Natural killer cell (primary cell): Measurements from ENCODE around the gene DDX54. TPM values are rescaled to one million over a fixed set of nuclear protein-coding genes. Genes with fewer than 3 reads are reported as not detected.
"Not testable (repeated sequence)": the region's sequence is repeated elsewhere in the genome, so short reads cannot be mapped to it uniquely, and the experiment has no call there.

Experiments
- ATAC-seq, 3 donors: fragments of 150-1000 bp in 2 of 3; fragments of 200-7000 bp in 1 of 3; cut with Tn5 transposase; 1 replicate in 1 of 3; 2 replicates in 2 of 3; pipeline ENCODE4 v1.10.0; 2021; ENCODE audit warnings: mild to moderate bottlenecking in 2 of 3, moderate library complexity in 2 of 3
- DNase-seq, 2 donors: peaks; one replicate each; pipeline versions ENCODE4 v3.0.0 to v3.0.0-alpha.2; 2013 to 2021; ENCODE audit warnings: mixed read lengths in 1 of 2
- H3K27ac ChIP-seq: one replicate; pipeline ENCODE4 v1.5.1; 2013; ENCODE audit warnings: mild to moderate bottlenecking, low read length
- H3K27me3 ChIP-seq: one replicate; pipeline ENCODE4 v1.6.1; 2013; ENCODE audit warnings: low read length; ENCODE audit not compliant: control insufficient read depth, insufficient read depth
- H3K36me3 ChIP-seq: one replicate; pipeline ENCODE4 v1.6.1; 2013; ENCODE audit warnings: low read length; ENCODE audit not compliant: control insufficient read depth, insufficient read depth
- H3K4me1 ChIP-seq: one replicate; pipeline ENCODE4 v1.6.1; 2013; ENCODE audit warnings: low read length; ENCODE audit not compliant: control insufficient read depth, insufficient read depth
- H3K4me3 ChIP-seq: one replicate; pipeline ENCODE4 v1.5.1; 2013; ENCODE audit warnings: low read length
- H3K9me3 ChIP-seq: one replicate; pipeline ENCODE4 v1.6.1; 2013; ENCODE audit warnings: low read length; ENCODE audit not compliant: control insufficient read depth, insufficient read depth
- H3K27ac Mint-ChIP-seq, 2 donors: one replicate each; pipeline ENCODE4 v1.8.0; 2022; ENCODE audit warnings: mild to moderate bottlenecking in 2 of 2, mixed read lengths in 2 of 2, moderate library complexity in 1 of 2
- H3K27me3 Mint-ChIP-seq, 2 donors: one replicate each; pipeline ENCODE4 v1.8.0; 2022; ENCODE audit warnings: low read depth in 2 of 2, mixed read lengths in 2 of 2
- H3K36me3 Mint-ChIP-seq: one replicate; pipeline ENCODE4 v1.8.0; 2022; ENCODE audit warnings: mixed read lengths
- H3K4me1 Mint-ChIP-seq, 2 donors: one replicate each; pipeline ENCODE4 v1.8.0; 2022; ENCODE audit warnings: mixed read lengths in 2 of 2
- H3K4me3 Mint-ChIP-seq: one replicate; pipeline ENCODE4 v1.8.0; 2022; ENCODE audit warnings: mild to moderate bottlenecking, moderate library complexity, mixed read lengths
- H3K9me3 Mint-ChIP-seq, 2 donors: one replicate each; pipeline ENCODE4 v1.8.0; 2022; ENCODE audit warnings: mixed read lengths in 2 of 2
- WGBS: methylation state at CpG from one replicate; pipeline ENCODE4 v1.1.7; 2013; ENCODE audit warnings: missing lambda C conversion rate; ENCODE audit not compliant: insufficient coverage; 5-methylcytosine and 5-hydroxymethylcytosine counted together
- intact Hi-C: fragments of 100-400 bp; cut with micrococcal nuclease; formaldehyde crosslinking; loops from one replicate; pipeline ENCODE4 v1.14.2; 2022
- total RNA-seq, 4 donors: library from RNA; stranded (reverse); fragments of 120-200 nt in 1 of 4; gene quantifications; one replicate each; pipeline versions ENCODE4 v1.2.3 to v1.2.4, GENCODE V29; 2013 to 2022
- TF ChIP-seq, protein P1 (sequence below): fragments of 200-600 bp; IDR thresholded peaks from one replicate; pipeline ENCODE4 v1.8.0; 2022; ENCODE audit warnings: antibody characterized with exemption

DDX54 gene
- total RNA-seq, 3 donors from 2014 or later (not counting 1 experiment from before 2014, with no cell fraction given), result 84.6 to 100 (median 97.1) TPM

DNA sequence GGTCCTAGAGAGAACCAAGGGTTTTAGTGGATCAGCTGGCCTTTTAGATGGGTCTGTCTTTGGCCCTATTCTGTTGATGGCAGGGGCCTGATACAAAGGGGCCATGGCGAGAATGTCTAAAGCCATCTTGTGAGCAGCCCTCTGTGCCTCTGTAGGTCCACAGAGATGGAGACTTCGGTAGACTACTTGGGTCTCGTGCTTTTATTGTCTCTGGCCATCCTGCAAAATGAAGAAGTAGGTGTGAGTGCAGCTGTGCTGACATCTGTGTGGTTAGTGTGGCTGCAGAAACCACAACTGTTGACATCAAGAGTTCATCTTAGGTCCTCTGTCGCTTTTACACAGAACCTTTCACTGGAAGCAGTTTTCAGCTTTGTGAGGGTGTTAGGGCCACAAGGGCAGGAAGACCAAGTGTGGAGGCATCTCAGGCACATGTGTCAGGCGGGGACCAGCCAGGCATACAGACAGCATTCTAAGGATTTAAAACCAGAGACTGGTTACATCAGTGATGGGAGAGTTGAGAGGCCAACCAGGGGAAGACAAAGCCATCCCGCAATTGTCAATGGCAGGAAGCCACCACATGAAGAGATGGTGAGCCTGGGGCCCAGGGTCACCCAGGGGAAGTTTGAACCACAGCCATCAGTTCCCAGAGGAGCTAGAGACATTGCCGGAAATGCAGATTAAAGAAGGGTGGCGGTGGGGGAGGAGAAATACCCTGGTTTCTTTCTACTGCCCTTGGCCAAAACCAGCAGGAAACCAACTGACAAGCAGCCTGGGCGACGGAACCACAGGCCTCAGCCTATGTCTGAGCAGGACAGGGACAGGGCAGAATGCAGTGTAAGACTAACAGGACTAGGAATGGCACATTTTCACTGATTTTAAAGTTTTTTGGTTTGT lies 23.0 kb upstream of the DDX54 start:
- Histone ChIP-seq H3K9me3 (no peaks in the 10 kb centered on the region), H3K27me3 (no peaks in the 10 kb centered on the region), H3K4me3 (no peak overlapping the region), H3K27ac (peak overlapping the region; percentile 82), H3K36me3 (no peaks in the 10 kb centered on the region), H3K4me1 (peaks cover 49% of the 10 kb centered on the region)
- peak overlapping the region; percentile 87 for H3K4me3 Mint-ChIP-seq
- peak; percentile 84 to 92 (median 85) for ATAC-seq
- peaks cover 34 to 43% of the 10 kb centered on the region in 2 donors for H3K4me1 Mint-ChIP-seq
- H3K36me3 Mint-ChIP-seq, result no peaks in the 10 kb centered on the region
- H3K27ac Mint-ChIP-seq, result peak overlapping the region; percentile 92 to 97
- intact Hi-C loops, result loop anchor here (1.0 kb wide), 2 partner anchors 13 to 24 kb away; partner anchors contain the start of gene TPCN1
- DNase-seq, result peak; percentile 65 to 89
- H3K9me3 Mint-ChIP-seq, result no peaks in the 10 kb centered on the region
- TF ChIP-seq, protein P1, sequence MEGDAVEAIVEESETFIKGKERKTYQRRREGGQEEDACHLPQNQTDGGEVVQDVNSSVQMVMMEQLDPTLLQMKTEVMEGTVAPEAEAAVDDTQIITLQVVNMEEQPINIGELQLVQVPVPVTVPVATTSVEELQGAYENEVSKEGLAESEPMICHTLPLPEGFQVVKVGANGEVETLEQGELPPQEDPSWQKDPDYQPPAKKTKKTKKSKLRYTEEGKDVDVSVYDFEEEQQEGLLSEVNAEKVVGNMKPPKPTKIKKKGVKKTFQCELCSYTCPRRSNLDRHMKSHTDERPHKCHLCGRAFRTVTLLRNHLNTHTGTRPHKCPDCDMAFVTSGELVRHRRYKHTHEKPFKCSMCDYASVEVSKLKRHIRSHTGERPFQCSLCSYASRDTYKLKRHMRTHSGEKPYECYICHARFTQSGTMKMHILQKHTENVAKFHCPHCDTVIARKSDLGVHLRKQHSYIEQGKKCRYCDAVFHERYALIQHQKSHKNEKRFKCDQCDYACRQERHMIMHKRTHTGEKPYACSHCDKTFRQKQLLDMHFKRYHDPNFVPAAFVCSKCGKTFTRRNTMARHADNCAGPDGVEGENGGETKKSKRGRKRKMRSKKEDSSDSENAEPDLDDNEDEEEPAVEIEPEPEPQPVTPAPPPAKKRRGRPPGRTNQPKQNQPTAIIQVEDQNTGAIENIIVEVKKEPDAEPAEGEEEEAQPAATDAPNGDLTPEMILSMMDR, result no peak
- no peaks in the 10 kb centered on the region for H3K27me3 Mint-ChIP-seq
- WGBS, result under 1% methylated on average over 10 of the region's 10 CpGs

DNA sequence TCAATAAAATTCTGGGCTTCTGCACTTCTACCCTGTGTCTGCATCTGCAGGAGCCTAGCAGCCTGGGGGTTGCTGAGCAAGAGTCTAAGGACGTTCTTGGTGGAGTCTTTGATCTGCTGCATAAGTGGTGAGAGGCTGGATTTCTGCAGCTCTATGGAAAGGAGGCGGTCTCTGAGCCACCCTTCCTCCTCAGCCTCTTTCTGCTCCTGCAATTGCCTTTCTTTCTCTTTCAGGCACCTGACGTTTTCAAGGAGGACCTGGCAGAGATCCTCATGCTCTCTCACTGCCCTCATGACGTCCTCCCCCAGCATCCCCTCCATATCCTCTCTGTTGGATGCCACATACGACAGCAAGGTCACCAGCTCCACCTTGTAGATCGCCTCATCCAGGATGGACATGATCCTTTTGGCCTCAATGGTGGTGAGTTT lies 22.3 kb upstream of the DDX54 start:
- Histone ChIP-seq H3K4me3 (no peak overlapping the region), H3K4me1 (peaks cover 49% of the 10 kb centered on the region), H3K9me3 (no peaks in the 10 kb centered on the region), H3K36me3 (no peaks in the 10 kb centered on the region), H3K27me3 (no peaks in the 10 kb centered on the region), H3K27ac (peak overlapping the region; percentile 82)
- peak overlapping the region; percentile 92 to 97 for H3K27ac Mint-ChIP-seq
- no peaks in the 10 kb centered on the region for H3K36me3 Mint-ChIP-seq
- H3K9me3 Mint-ChIP-seq, result no peaks in the 10 kb centered on the region
- TF ChIP-seq, protein P1, result no peak
- intact Hi-C loops, result loop anchor here (1.0 kb wide), 2 partner anchors 14 to 23 kb away; partner anchors contain the start of gene TPCN1
- DNase-seq (peak in 1 of 2 donors; percentile 62), ATAC-seq (peak; percentile 1 to 30 (median 14))
- peak overlapping the region; percentile 87 for H3K4me3 Mint-ChIP-seq
- 37% methylated on average over 6 of the region's 6 CpGs for WGBS
- H3K27me3 Mint-ChIP-seq, result no peaks in the 10 kb centered on the region
- H3K4me1 Mint-ChIP-seq, result peaks cover 34 to 43% of the 10 kb centered on the region in 2 donors

DNA sequence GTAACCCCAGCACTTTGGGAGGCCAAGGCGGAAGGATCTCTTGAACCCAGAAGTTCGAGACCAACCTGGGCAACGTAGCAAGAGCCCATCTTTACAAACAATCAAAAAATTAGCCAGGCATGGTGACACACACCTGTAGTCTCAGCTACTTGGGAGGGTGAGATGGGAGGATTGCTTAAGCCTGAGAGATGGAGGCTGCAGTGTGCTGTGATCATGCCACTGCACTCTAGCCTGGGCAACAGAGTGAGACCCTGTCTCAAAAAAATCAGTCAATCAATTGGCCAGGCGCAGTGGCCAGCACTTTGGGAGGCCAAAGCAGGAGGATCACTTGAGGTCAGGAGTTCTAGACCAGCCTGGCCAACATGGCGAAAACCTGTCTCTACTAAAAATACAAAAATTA lies 21.5 kb upstream of the DDX54 start:
- H3K4me3 Mint-ChIP-seq, DNase-seq, H3K27me3 Mint-ChIP-seq, H3K27ac ChIP-seq, H3K27me3 ChIP-seq, H3K4me3 ChIP-seq, H3K36me3 Mint-ChIP-seq, H3K9me3 Mint-ChIP-seq, ATAC-seq, intact Hi-C loops, H3K36me3 ChIP-seq, H3K9me3 ChIP-seq: not testable (repeated sequence)
- peak overlapping the region; percentile 23 to 40 for H3K27ac Mint-ChIP-seq
- WGBS, result over 99% methylated on average over 4 of the region's 5 CpGs
- peaks cover 45% of the 10 kb centered on the region for H3K4me1 ChIP-seq
- H3K4me1 Mint-ChIP-seq, result peaks cover 34 to 43% of the 10 kb centered on the region in 2 donors

DNA sequence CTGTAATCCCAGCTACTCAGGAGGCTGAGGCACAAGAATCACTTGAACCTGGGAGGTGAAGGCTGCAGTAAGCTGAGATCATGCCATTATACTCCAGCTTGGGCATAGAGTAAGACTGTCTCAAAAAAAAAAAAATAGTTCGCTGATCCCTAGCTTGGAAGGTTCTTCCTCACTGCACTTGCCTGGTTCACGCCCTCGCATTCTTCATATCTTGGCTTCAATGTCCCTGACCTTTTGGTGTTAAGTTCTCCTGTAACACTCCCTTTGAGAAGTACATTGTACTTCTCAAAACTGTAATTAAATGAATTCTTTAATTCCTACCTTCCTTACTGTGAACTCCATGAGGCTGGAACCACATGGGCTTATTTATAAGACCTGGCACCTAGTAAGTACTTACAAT lies 19.5 kb upstream of the DDX54 start:
- no peak for DNase-seq
- Mint-ChIP-seq H3K4me1 (peaks cover 22 to 31% of the 10 kb centered on the region in 2 donors), H3K4me3 (no peak overlapping the region), H3K36me3 (no peaks in the 10 kb centered on the region), H3K9me3 (no peaks in the 10 kb centered on the region), H3K27me3 (no peaks in the 10 kb centered on the region), H3K27ac (no peak overlapping the region)
- H3K27me3 ChIP-seq, result no peaks in the 10 kb centered on the region
- no peak overlapping the region for H3K27ac ChIP-seq
- TF ChIP-seq, protein P1, result no peak
- WGBS, result 91% methylated on average over 3 of the region's 3 CpGs
- H3K36me3 ChIP-seq, result no peaks in the 10 kb centered on the region
- ATAC-seq, result no peak
- H3K4me3 ChIP-seq, result no peak overlapping the region
- peaks cover 28% of the 10 kb centered on the region for H3K4me1 ChIP-seq
- intact Hi-C loops, result no loop called here
- H3K9me3 ChIP-seq, result no peaks in the 10 kb centered on the region
